NCI-H128 (cell line): ENCODE results near the gene TUBA4A.
A peak's percentile ranks its signal among the peaks of the same experiment; 100 is the strongest.

Source experiments
- DNase-seq: peaks from one replicate; lab custom pipeline; 2025; ENCODE audit not compliant: unreplicated experiment; lab: John Stamatoyannopoulos, UW

TUBA4A gene

GRCh38 chr2:219244789-219245147, 8.9 kb downstream of the TUBA4A start:
- DNase-seq = no peak

DNA sequence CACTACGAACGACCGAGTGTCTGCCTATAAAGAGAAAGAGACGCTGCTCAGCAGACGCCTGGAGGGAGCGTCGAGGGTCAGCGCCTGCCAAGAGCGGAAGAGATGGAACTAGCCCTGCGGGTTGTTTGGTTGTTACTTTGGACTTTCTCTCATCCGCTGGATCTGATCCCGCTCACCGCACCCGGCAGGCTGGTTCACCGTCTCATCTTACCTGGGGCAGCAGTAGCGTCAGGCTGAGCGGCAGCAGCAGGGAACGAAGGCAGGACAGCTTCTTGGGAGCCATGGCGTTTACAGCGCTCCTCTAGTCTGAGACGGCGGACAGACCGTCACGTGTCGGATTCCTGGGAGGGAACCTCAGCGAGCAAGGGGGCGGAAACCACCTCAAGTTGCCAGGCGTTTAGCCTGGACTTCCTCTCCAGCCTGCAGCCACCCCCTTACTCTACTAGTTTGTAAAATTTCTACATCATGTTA, 10.4 kb downstream of the TUBA4A start:
- DNase-seq = no peak

DNA sequence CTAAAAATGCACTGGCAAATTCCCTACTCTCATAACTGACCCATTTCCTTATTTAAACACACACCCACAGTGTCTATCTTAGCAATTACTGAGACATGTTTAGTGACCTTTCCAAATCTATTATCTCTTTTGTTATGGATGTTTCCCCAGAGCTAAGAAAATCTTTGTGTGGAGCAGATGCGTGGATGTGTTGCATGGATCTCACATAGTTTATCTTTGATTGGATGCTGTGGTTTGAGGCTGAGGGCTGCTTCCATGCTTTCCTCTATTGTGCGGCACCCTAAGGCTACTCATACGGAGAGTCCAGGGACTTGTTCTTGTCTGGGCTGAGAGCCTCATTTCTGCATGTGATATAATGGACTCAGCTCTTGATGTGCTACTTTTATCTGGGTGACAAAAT, 19.4 kb downstream of the TUBA4A start:
- DNase-seq = no peak

- no peak for DNase-seq
Measured at GRCh38 chr2:219230059-219230540, 23.6 kb downstream of the TUBA4A start.

GRCh38 chr2:219229305-219230058, 24.2 kb downstream of the TUBA4A start, which contains the start of the genes ANKZF1 and ATG9A:
Gene ANKZF1 (plus strand): TSS chr2:219229806. CDS start chr2:219230258, 452 bp downstream.
Gene ATG9A (minus strand): TSS chr2:219229636. CDS start chr2:219228024, 1,612 bp downstream.
- DNase-seq = peak; percentile 95

GRCh38 chr2:219228911-219229304, 24.8 kb downstream of the TUBA4A start:
- DNase-seq = no peak

GRCh38 chr2:219228041-219228910, 25.4 kb downstream of the TUBA4A start:
- DNase-seq = no peak

DNA sequence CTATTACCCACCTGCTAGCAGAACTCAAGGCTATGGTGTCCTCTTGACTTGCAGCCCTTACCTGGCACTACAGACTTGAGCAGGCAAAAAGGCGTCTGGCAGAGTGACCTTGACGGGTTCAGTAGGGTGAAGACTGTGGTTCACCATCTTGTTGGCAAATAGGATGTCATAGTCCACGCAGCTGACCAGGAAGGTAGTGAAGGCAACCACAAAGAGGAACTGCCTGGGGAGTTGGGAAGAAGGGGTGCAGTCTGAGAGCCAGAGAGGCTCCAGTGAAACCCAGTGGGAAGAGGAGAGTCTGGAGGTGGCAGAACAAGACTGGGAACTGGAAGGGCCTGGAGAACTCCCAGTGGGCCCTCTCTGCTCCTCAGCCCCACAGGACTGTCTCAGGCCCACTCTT, 28.4 kb downstream of the TUBA4A start:
- no peak for DNase-seq

DNA sequence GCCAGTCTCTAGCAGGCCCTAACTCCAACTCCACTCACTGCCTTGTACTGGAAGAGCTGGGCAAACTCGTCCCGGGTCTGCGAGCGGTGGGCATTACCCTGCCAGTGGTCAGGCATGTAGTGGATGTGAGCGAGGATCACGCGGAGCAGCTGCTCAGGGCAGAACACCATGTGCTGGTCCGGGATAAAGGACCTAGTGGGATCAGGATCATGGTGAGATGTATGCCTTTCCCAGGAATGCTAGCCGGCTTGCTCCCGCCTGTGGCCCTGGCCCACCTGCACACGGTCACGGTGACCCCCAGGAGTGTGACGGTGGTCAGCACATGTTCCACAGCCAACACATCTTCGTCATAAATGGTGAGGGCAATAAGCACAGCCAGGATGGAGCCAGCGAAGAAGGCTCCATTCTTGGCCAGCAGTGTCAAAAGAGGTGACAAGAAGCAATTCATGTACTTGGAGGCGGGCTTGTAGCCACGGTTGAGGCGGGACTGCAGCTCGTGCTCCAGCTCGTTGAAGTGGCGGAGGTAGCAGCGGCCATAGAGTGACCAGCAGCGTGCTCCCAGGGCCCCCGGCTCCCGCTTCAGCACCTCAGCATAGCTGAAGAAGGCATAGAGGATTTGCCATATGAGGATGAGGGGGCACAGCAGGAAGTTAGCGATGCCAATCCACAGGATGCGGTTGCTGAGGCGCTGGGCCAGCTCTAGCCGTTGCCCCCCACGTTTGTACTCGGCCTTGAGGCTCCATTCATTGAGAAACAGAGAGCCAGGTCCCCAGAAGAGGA, 29.7 kb downstream of the TUBA4A start:
- DNase-seq = no peak

DNA sequence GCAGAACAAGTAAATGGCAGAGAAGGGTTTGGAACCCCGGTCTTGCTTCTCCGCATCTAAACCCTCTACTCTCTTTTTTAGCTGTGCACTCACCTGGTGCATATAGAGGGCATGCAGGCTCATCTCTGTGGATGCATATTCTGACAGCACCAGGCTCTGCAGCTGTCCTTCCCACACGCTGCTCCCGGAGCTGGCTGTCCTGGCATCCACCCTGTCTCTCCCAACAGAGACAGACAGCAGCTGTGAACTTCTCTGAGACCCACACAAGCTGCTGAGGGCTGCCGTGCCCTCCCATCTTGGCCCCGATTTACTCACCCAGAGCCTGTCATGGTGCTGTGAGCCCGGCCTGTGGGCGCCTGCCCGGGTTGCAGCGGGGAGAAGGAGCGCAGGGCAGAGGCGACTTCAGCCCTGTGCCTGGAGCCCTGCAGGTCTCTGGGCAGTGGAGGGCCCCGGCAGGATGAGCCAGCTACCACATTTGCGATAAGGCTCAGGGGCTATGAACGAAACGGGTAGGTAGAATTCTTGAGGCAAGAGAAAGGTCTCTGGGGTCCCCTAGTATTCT, 31.7 kb downstream of the TUBA4A start:
- DNase-seq = no peak

DNA sequence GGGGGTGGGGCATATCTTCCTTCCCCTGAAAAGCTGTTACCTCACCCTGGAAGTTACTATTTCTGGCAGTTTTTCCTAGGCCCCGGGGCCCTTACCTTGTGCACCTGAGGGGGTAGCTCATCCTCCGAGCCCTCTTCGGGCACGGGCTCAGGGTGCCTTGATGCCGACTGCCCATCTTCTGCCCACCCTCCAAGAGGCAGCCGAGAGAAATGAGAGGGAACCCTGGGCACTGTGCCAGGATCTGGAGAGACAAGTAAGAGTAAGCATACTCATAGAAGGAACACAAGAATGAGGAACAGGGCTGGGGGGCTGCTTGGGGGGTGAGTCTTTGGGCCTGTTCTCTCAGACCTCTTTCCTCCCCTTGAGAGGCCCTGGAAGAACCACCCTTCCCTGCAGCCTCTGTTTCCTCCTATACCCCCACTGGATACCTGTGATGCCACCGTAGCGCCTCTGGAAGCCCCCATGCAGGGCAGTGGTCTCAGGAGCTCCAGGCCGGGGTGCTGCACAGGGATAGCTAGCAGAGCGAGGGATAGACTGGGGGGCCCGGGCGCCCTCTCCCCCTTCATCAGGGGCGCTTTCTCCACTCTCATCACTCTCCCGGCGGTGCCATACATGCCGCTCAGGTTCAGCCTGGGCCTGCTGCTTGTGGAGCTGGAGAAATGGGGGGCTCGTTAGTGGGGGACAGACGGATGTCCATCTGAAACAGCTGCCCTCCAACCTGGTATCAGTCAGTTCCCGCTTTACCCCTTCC, 32.9 kb downstream of the TUBA4A start:
- no peak for DNase-seq

DNA sequence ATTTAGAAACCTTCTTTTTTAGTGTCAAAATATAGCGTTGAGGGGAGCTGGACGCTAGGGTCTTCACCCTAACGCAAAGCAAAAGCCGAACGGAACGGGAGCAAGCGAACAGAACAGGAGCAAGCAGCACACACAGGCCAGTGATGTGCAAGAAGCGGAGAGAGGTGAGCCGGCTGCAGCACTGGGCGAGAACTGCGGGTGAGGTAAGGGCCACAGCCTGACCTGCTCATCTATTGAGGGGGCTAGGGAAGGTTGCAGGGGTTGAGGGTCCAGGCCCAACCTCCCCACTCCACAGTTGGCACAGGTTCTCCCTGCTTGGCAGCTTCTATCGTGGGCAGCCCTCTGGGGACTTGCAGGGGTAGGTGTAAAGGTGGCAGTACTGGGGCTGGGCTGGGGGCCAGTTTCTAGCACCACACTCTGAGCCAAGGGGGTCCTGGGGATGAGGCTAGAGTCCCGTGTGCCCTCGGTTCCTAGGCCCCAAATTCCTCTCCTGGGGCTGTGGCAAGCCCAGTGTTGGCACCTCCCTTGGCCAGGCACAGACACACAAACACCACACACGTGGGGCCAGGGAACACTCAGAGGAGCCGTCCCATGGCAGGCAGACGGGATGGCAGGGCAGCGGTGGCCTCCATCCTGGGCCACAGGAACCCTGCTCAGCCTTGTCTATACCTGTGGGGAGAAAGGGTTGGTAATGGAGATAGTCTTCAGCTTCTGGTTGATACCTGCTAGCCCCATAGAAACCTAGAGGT, 33.8 kb downstream of the TUBA4A start:
- no peak for DNase-seq

DNA sequence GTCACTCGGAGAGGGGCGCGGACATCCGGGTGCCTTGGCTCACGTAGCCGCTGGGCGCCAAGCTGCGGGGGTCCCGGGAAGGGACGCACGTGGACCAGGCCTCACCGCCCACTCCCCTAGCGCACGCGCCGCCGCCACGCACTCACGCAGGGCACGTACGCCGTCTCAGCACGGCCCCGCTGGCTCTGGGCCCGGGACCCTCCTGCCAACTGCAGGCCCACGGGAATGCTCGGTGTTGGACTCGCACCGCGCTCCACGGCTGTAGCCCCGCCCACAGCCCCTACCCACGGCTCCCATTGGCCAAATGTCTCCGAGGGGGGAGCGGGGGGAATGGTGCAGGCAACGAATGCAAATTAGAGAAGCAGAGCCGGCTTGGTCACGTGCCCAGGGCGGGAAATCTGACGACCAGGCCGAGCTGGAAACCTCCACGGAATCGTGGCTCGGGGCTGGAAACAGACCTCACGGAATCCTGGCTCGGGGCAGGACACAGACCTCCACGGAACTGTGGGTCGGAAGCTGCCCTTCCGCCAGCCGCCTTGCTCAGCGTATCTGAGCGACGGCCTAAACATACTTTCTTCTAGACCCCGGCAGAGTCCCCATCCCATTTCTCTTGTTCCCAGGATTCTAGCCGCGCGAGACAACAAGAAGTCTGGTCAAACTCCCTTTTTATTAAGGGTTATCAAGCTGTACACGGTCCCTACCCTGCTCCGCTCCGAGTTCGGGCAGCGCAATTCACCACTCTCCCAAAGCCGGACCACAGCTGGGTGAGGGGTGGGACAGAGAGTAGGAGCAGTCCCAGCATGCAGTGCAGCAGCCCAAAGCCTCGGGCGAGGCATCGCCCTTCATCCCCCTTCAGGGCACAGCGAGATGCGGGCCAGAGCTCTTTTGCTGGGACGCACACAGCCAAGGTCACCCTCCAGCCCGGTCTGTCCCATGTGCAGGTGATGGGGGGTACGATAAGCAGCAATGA, 34.7 kb downstream of the TUBA4A start, which contains the start of gene ABCB6:
ABCB6 (minus strand) TSS at position 227 of the 970 bp plus-strand sequence. CDS start 285 bp downstream, outside the sequence.
- DNase-seq = peak; percentile 85

DNA sequence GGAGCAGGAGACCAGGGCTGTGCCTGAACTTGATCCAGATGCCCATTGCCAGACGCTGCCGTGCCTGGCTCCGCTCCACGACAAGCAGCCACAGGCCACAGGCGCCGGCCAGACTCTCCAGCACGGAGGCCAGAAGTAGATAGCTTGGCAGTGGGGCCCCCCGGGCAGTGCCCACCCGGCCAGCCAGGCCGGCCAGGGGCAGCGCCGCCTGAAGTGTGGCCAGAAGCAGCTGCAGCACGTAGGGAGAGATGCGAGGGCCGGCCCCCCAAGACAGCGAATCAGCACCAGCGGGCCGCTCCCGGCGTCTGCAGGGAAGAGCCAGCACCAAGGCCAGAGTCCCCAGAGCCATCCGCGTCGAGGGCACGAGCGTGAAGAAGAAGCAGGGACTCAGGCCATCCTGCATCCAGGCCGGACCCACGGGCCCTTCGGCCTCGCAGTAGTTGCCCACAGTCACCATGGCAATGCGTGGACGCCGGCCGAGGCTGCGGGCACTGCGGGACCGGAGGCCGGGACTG, 35.4 kb downstream of the TUBA4A start:
- DNase-seq = no peak

DNA sequence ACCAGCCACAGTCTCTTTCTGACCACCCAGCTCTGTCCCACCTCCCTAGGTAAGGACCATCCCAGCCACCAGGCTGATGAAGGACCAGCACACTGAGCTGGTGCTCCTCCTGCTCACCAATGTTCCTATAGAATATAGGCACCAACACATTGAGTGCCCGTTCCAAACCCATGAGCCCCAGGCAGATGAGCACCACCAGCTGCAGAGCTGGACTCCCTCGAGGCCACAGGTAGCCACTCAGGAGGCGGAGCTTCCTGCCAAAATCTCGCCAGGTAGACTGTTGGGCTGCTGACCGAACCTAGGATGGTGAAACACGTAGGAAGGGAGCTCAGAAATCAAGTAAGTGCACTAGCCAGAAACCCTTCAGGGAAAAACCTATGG, 37.2 kb downstream of the TUBA4A start:
- DNase-seq = no peak

DNA sequence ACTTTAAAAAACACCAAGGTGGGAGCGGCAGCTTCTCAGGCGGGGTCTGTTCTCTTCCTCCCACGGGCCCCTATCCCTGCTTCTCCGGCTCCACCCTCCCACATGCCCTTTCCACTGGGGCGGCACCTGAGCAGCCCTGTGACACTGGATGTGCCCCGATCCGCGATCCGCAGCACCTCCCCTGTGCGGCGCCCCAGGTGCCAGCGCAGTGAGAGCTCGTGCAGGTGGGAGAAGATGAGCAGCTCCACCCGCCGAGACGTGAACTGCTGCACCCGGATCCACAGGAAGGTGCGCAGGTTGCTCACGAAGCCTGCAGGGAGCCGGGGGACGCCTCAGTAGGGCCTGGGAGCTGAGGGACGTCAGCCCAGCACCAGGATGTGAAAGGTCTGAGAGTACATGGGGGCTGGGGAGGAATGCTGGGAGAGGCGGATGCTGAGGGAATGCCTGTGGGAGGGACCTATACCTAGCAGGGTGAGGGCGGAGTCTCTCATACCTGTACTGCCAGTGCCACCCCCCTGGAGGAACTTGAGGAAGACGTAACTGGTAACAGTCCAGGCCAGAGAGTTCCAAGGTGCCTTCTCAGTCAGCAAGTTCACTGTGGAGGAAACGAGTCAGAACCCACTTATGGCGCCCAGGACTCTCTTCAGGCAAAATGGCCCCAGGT, 37.7 kb downstream of the TUBA4A start:
- no peak for DNase-seq

GRCh38 chr2:219214786-219215185, 38.9 kb downstream of the TUBA4A start:
- DNase-seq = no peak
